Loucy (cell line): ENCODE results near the gene TUFM.

Experiments
- H2AFZ ChIP-seq: fragments of 200-600 bp; sonication (generic); 2 replicates; pipeline ENCODE4 v1.6.0; 2016; ENCODE audit warnings: antibody characterized with exemption, mild to moderate bottlenecking, low read length, moderate library complexity
- H3F3A ChIP-seq: fragments of 200-600 bp; 2 replicates; pipeline ENCODE4 v1.6.0; 2016; ENCODE audit warnings: antibody characterized with exemption, low read depth, mild to moderate bottlenecking
- H3K27me3 ChIP-seq: fragments of 200-600 bp; sonication (generic); 2 replicates; pipeline ENCODE4 v1.6.1; 2014; ENCODE audit warnings: low read length, mild to moderate bottlenecking; ENCODE audit not compliant: insufficient read depth, poor library complexity, severe bottlenecking
- H3K36me3 ChIP-seq: fragments of 200-600 bp; sonication (generic); 2 replicates; pipeline ENCODE4 v1.6.1; 2016; ENCODE audit warnings: low read length; ENCODE audit not compliant: insufficient read depth
- H3K4me1 ChIP-seq: fragments of 200-600 bp; sonication (generic); 2 replicates; pipeline ENCODE4 v1.5.1; 2014; ENCODE audit warnings: low read length, mild to moderate bottlenecking; ENCODE audit not compliant: insufficient read depth, poor library complexity, severe bottlenecking
- H3K4me2 ChIP-seq: fragments of 200-600 bp; sonication (generic); 2 replicates; pipeline ENCODE4 v1.6.0; 2014; ENCODE audit warnings: antibody characterized with exemption, low read length, low read depth, mild to moderate bottlenecking; ENCODE audit not compliant: poor library complexity, severe bottlenecking
- H3K4me3 ChIP-seq: fragments of 200-600 bp; sonication (generic); 2 replicates; pipeline ENCODE4 v1.5.1; 2014; ENCODE audit warnings: low read length, mild to moderate bottlenecking, mixed read lengths; ENCODE audit not compliant: poor library complexity, severe bottlenecking
- H3K79me2 ChIP-seq: fragments of 200-600 bp; sonication (generic); 2 replicates; pipeline ENCODE4 v1.6.1; 2014; ENCODE audit warnings: low read length; ENCODE audit not compliant: insufficient read depth
- H3K9ac ChIP-seq: fragments of 200-600 bp; sonication (generic); 2 replicates; pipeline ENCODE4 v1.6.0; 2014; ENCODE audit warnings: mild to moderate bottlenecking, low read depth, low read length, moderate library complexity; ENCODE audit not compliant: poor library complexity, severe bottlenecking
- H3K9me2 ChIP-seq: fragments of 200-600 bp; sonication (generic); replicated peaks from 2 replicates; pipeline ENCODE4 v1.6.1; 2016; ENCODE audit warnings: low read depth, low read length, mixed read lengths
- H3K9me3 ChIP-seq: fragments of 200-600 bp; sonication (generic); 2 replicates; pipeline ENCODE4 v1.6.1; 2014; ENCODE audit warnings: mild to moderate bottlenecking, antibody characterized with exemption, low read length, low read depth; ENCODE audit not compliant: insufficient read depth
- H4K20me1 ChIP-seq: fragments of 200-600 bp; sonication (generic); 2 replicates; pipeline ENCODE4 v1.6.0; 2014; ENCODE audit warnings: antibody characterized with exemption, low read length, mild to moderate bottlenecking; ENCODE audit not compliant: insufficient read depth, poor library complexity, severe bottlenecking
- CTCF ChIP-seq: fragments of 200-600 bp; sonication (generic); conservative IDR thresholded peaks from 2 replicates; pipeline ENCODE4 v1.5.1; 2014; ENCODE audit warnings: mild to moderate bottlenecking, antibody characterized with exemption, low read length
- EZH2phosphoT487 ChIP-seq: fragments of 200-600 bp; IDR thresholded peaks from 2 replicates; pipeline ENCODE4 v1.6.1; 2018; ENCODE audit warnings: antibody characterized with exemption, mild to moderate bottlenecking, moderate library complexity, borderline replicate concordance

Gene TUFM

GRCh38 chr16:28880589-28880915, 34.4 kb upstream of the TUFM start:
- no peaks in the 10 kb centered on the region for H3K9me3 ChIP-seq
- H4K20me1 ChIP-seq: no peaks in the 10 kb centered on the region
- no peak overlapping the region for H2AFZ ChIP-seq
- H3K36me3 ChIP-seq: no peaks in the 10 kb centered on the region
- H3K9ac ChIP-seq: peak overlapping the region; percentile 90
- TF ChIP-seq EZH2phosphoT487: no peak
- no peak for TF ChIP-seq CTCF
- H3K4me2 ChIP-seq: peak overlapping the region; percentile 96
- peaks cover 14% of the 10 kb centered on the region for H3K4me1 ChIP-seq
- H3F3A ChIP-seq: no peaks in the 10 kb centered on the region; the same call in 1 of the 2 replicates
- H3K9me2 ChIP-seq: no peaks in the 10 kb centered on the region
- peak overlapping the region; percentile 86 for H3K4me3 ChIP-seq
- H3K27me3 ChIP-seq: no peaks in the 10 kb centered on the region
- peaks cover 14% of the 10 kb centered on the region for H3K79me2 ChIP-seq

- Histone ChIP-seq H3K27me3 (no peaks in the 10 kb centered on the region), H3K36me3 (no peaks in the 10 kb centered on the region), H2AFZ (peak overlapping the region; percentile 86), H3K9ac (peak overlapping the region; percentile 90), H3K4me2 (peak overlapping the region; percentile 96), H3K9me2 (no peaks in the 10 kb centered on the region), H3K4me3 (peak overlapping the region; percentile 86), H3F3A (no peaks in the 10 kb centered on the region; the same call in 1 of the 2 replicates), H4K20me1 (no peaks in the 10 kb centered on the region), H3K9me3 (no peaks in the 10 kb centered on the region), H3K79me2 (peaks cover 14% of the 10 kb centered on the region), H3K4me1 (peaks cover 14% of the 10 kb centered on the region)
- no peak for TF ChIP-seq CTCF
- TF ChIP-seq EZH2phosphoT487: no peak
Measured at GRCh38 chr16:28879841-28880588, 33.9 kb upstream of the TUFM start.

GRCh38 chr16:28879261-28879840, 33.2 kb upstream of the TUFM start:
- TF ChIP-seq CTCF: no peak
- TF ChIP-seq EZH2phosphoT487: no peak
- Histone ChIP-seq H3K36me3 (peaks cover 1% of the 10 kb centered on the region; the same call in 1 of the 2 replicates), H3F3A (no peaks in the 10 kb centered on the region; the same call in 1 of the 2 replicates), H3K79me2 (peaks cover 14% of the 10 kb centered on the region), H4K20me1 (no peaks in the 10 kb centered on the region), H3K9me3 (no peaks in the 10 kb centered on the region), H3K4me1 (peaks cover 14% of the 10 kb centered on the region), H3K9ac (peak overlapping the region; percentile 90), H3K4me3 (peak overlapping the region; percentile 86), H3K9me2 (no peaks in the 10 kb centered on the region), H2AFZ (peak overlapping the region; percentile 86), H3K4me2 (peak overlapping the region; percentile 96), H3K27me3 (no peaks in the 10 kb centered on the region)
